Measurements from ENCODE around the gene SORCS1. TPM values are rescaled to one million over a fixed set of nuclear protein-coding genes. Genes with fewer than 3 reads are reported as not detected.

SORCS1 gene
- total and polyA plus RNA-seq, 2 experiments from 2014 or later, result 1.1 to 4.6 TPM

DNA sequence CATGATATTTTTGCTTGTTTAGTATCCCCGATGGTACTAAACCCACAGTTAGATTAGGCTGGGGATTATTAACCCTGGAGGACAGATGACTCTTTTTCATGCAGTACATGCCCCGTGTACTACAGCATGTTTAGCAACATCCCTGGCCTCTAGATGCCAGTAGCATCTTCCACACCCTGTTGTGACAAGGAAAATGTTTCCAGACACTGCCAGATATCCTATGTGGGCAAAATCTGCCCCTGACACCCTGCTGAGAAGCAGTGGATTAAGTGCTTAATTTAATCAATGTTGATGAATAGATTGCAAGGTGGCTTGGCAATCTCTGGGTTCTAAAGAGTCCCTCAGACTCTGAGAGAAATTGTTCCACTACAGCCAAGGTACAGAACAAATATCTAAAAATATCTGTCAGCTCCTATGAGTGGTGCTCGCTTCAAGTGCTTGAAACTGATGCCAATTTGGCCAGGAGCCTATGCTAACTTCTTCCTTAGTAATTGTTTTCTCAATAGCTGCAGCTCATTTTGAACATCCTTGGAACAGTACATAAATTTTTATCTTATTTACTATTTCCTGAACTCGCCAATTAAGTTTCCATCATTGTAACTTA, 247.0 kb downstream of the SORCS1 start:
- no peak for DNase-seq (ENCODE audit: low spot score)
- H3K27ac ChIP-seq, result no peak overlapping the region
- H3K27me3 ChIP-seq, result no peaks in the 10 kb centered on the region
- TF ChIP-seq, protein P1, sequence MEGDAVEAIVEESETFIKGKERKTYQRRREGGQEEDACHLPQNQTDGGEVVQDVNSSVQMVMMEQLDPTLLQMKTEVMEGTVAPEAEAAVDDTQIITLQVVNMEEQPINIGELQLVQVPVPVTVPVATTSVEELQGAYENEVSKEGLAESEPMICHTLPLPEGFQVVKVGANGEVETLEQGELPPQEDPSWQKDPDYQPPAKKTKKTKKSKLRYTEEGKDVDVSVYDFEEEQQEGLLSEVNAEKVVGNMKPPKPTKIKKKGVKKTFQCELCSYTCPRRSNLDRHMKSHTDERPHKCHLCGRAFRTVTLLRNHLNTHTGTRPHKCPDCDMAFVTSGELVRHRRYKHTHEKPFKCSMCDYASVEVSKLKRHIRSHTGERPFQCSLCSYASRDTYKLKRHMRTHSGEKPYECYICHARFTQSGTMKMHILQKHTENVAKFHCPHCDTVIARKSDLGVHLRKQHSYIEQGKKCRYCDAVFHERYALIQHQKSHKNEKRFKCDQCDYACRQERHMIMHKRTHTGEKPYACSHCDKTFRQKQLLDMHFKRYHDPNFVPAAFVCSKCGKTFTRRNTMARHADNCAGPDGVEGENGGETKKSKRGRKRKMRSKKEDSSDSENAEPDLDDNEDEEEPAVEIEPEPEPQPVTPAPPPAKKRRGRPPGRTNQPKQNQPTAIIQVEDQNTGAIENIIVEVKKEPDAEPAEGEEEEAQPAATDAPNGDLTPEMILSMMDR (IDR thresholded peaks at IDR 0.05; ENCODE audit: poor library complexity), result no peak
- no peak for TF ChIP-seq EZH2 (IDR thresholded peaks at IDR 0.05; ENCODE audit: borderline replicate concordance)
- TF ChIP-seq EZH2phosphoT487 (IDR thresholded peaks at IDR 0.05; ENCODE audit: low read depth, severe bottlenecking, unreplicated experiment), result no peak
- 61% methylated on average over 4 of the region's 4 CpGs for WGBS (ENCODE audit: low lambda C conversion rate, missing lambda C conversion rate)
- no peak overlapping the region for H2AFZ ChIP-seq
- H3K4me3 ChIP-seq, result no peak overlapping the region
- no peak overlapping the region for H3K4me2 ChIP-seq
- no peaks in the 10 kb centered on the region for H3K36me3 ChIP-seq (replicated peaks; ENCODE audit: insufficient read depth, low read depth)
- H3K9me2 ChIP-seq (replicated peaks; ENCODE audit: insufficient read depth), result no peaks in the 10 kb centered on the region
- no peaks in the 10 kb centered on the region for H4K20me1 ChIP-seq (ENCODE audit: insufficient read depth, poor library complexity, severe bottlenecking)
- no peaks in the 10 kb centered on the region for H3K9me3 ChIP-seq (ENCODE audit: low read depth)
- no peaks in the 10 kb centered on the region for H3K79me2 ChIP-seq
- no peaks in the 10 kb centered on the region for H3K4me1 ChIP-seq (ENCODE audit: insufficient read depth)

DNA sequence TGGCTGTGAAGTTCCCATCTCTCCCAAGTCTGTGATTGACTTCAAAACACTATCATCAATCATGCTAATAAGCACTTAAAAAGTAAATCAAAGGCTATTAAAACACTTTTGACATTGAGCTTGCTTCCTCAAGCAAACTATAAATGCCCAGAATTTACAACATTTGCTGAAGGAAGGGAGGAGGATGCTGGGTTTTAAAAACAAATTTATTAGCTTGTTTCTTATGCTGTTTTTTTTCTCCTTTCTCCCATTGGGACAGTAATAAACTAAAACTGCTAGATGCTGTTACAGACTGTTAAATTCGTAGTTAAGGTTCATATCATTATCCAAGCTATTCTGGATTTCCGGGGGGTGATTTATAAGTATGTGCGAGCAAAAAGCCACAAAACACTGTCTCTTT, 250.5 kb downstream of the SORCS1 start:
- no peak for TF ChIP-seq EZH2phosphoT487 (IDR thresholded peaks at IDR 0.05; ENCODE audit: low read depth, severe bottlenecking, unreplicated experiment)
- TF ChIP-seq, protein P1 (IDR thresholded peaks at IDR 0.05; ENCODE audit: poor library complexity), result no peak
- TF ChIP-seq EZH2 (IDR thresholded peaks at IDR 0.05; ENCODE audit: borderline replicate concordance), result no peak
- Histone ChIP-seq H3K4me1 (ENCODE audit: insufficient read depth) (no peaks in the 10 kb centered on the region), H3K27me3 (no peaks in the 10 kb centered on the region), H3K27ac (no peak overlapping the region), H3K36me3 (replicated peaks; ENCODE audit: insufficient read depth, low read depth) (no peaks in the 10 kb centered on the region), H4K20me1 (ENCODE audit: insufficient read depth, poor library complexity, severe bottlenecking) (no peaks in the 10 kb centered on the region), H2AFZ (no peak overlapping the region), H3K4me3 (no peak overlapping the region), H3K4me2 (no peak overlapping the region), H3K9me3 (ENCODE audit: low read depth) (no peaks in the 10 kb centered on the region), H3K9me2 (replicated peaks; ENCODE audit: insufficient read depth) (no peaks in the 10 kb centered on the region), H3K79me2 (no peaks in the 10 kb centered on the region)
- 57% methylated on average over 3 of the region's 3 CpGs for WGBS (ENCODE audit: low lambda C conversion rate, missing lambda C conversion rate)
- DNase-seq (ENCODE audit: low spot score), result no peak

DNA sequence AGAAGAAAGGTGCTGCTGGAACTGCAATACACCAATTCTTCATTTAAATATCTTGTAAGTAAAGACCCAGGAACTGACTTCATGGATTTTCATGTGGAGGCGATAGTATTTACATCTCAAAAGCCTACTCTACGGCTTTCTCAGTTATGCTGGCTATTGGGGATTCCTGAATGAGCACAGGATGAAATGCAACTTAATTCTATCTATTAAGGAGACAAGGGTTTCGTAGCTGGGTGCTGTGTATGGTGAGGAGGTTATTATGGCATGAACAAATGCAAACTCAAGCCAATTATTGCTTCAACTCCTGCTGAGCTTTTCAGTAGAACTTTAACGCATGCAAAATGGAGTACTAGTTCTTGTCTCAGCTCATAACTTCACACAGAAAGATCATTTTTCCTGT, 251.2 kb downstream of the SORCS1 start:
- no peaks in the 10 kb centered on the region for H3K27me3 ChIP-seq
- H3K4me2 ChIP-seq, result no peak overlapping the region
- H3K4me3 ChIP-seq, result no peak overlapping the region
- no peaks in the 10 kb centered on the region for H3K79me2 ChIP-seq
- no peaks in the 10 kb centered on the region for H3K9me2 ChIP-seq (replicated peaks; ENCODE audit: insufficient read depth)
- H3K4me1 ChIP-seq (ENCODE audit: insufficient read depth), result no peaks in the 10 kb centered on the region
- no peaks in the 10 kb centered on the region for H3K36me3 ChIP-seq (replicated peaks; ENCODE audit: insufficient read depth, low read depth)
- TF ChIP-seq, protein P1 (IDR thresholded peaks at IDR 0.05; ENCODE audit: poor library complexity), result no peak
- TF ChIP-seq EZH2phosphoT487 (IDR thresholded peaks at IDR 0.05; ENCODE audit: low read depth, severe bottlenecking, unreplicated experiment) (no peak), EZH2 (IDR thresholded peaks at IDR 0.05; ENCODE audit: borderline replicate concordance) (no peak)
- 73% methylated on average over 4 of the region's 4 CpGs for WGBS (ENCODE audit: low lambda C conversion rate, missing lambda C conversion rate)
- H3K9me3 ChIP-seq (ENCODE audit: low read depth), result no peaks in the 10 kb centered on the region
- no peak overlapping the region for H3K27ac ChIP-seq
- H4K20me1 ChIP-seq (ENCODE audit: insufficient read depth, poor library complexity, severe bottlenecking), result no peaks in the 10 kb centered on the region
- no peak for DNase-seq (ENCODE audit: low spot score)
- no peak overlapping the region for H2AFZ ChIP-seq
